Muscle layer of duodenum (tissue), 2 donors: ENCODE measurements around the gene CLEC3B.
"Not testable (repeated sequence)": the region's sequence is repeated elsewhere in the genome, so short reads cannot be mapped to it uniquely, and the experiment has no call there.

Experiments used
- H3K27ac ChIP-seq: one replicate; pipeline ENCODE4 v1.7.0; 2013; ENCODE audit warnings: mild to moderate bottlenecking, low read length
- H3K27me3 ChIP-seq: one replicate; pipeline ENCODE4 v1.7.0; 2013; ENCODE audit warnings: low read depth, mild to moderate bottlenecking, control low read depth, low read length
- H3K36me3 ChIP-seq, 2 donors: one replicate each; pipeline ENCODE4 v1.7.0; 2013; ENCODE audit warnings: low read length in 2 of 2, control low read depth in 1 of 2, mild to moderate bottlenecking in 1 of 2; ENCODE audit not compliant: insufficient read depth in 2 of 2, control insufficient read depth in 1 of 2
- H3K4me1 ChIP-seq, 2 donors: one replicate each; pipeline ENCODE4 v1.7.0; 2013; ENCODE audit warnings: low read length in 2 of 2, mild to moderate bottlenecking in 2 of 2, control low read depth in 1 of 2, moderate library complexity in 1 of 2; ENCODE audit not compliant: insufficient read depth in 2 of 2, control insufficient read depth in 1 of 2
- H3K4me3 ChIP-seq, 2 donors: one replicate each; pipeline ENCODE4 v1.7.0; 2013; ENCODE audit warnings: low read length in 2 of 2, low read depth in 1 of 2, mild to moderate bottlenecking in 1 of 2
- H3K9me3 ChIP-seq, 2 donors: one replicate each; pipeline ENCODE4 v1.7.0; 2013; ENCODE audit warnings: low read length in 2 of 2, control low read depth in 1 of 2, mild to moderate bottlenecking in 1 of 2; ENCODE audit not compliant: control insufficient read depth in 1 of 2
- donor health status: healthy.

The CLEC3B gene

DNA sequence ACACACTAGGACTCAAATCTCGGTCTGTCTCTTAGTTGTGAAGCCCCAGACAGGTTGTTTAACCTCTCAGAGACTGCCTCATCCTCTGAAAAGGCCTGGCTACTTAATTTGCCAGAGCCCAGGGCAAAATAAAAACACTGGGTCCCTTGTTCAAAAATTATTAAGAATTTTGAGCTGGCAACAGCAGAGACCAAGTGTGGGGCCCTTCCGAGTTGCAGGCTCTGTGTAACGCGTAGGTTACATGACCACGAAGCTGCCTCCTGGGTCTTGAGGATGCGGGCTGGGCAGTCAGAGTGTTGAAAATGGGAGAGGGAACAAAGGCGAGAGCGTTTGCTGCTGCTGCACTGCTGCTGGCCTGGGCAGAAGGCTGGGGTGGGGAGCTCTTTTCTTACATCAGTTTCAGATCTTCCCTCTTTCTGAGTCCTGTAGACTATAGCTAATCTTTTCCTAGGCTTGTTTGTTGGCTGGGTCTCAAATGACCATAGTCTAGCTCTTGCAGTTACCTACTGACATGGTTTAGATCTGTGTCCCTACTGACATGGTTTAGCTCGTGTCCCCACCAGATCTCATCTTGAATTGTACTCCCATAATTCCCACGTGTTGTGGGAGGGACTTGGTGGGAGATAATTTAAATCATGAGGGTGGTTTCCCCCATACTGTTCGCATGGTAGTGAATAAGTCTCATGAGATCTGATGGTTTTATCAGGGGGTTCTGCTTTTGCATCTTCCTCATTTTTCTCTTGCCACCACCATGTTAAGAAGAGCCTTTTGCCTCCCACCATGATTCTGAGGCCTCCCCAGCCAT lies 49.9 kb downstream of the CLEC3B start:
- Histone ChIP-seq H3K9me3 (no peaks in the 10 kb centered on the region), H3K27ac (no peak overlapping the region), H3K4me1 (no peaks in the 10 kb centered on the region), H3K4me3 (no peak overlapping the region), H3K27me3 (no peaks in the 10 kb centered on the region), H3K36me3 (no peaks in the 10 kb centered on the region)

DNA sequence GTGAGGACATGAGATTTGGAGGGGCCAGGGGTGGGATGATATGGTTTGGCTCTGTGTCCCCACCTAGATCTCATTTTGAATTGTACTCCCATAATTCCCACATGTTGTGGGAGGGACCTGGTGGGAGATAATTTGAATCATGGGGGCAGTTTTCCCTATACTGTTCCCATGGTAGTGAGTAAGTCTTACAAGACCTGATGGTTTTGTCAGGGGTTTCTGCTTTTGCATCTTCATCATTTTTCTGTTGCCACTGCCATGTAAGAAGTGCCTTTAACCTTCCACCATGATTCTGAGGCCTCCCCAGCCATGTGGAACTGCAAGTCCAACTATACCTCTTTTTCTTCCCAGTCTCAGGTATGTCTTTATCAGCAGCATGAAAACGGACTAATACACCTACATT lies 52.2 kb downstream of the CLEC3B start:
- not testable (repeated sequence) for H3K4me3 ChIP-seq, H3K4me1 ChIP-seq, H3K27me3 ChIP-seq, H3K9me3 ChIP-seq, H3K27ac ChIP-seq, H3K36me3 ChIP-seq

DNA sequence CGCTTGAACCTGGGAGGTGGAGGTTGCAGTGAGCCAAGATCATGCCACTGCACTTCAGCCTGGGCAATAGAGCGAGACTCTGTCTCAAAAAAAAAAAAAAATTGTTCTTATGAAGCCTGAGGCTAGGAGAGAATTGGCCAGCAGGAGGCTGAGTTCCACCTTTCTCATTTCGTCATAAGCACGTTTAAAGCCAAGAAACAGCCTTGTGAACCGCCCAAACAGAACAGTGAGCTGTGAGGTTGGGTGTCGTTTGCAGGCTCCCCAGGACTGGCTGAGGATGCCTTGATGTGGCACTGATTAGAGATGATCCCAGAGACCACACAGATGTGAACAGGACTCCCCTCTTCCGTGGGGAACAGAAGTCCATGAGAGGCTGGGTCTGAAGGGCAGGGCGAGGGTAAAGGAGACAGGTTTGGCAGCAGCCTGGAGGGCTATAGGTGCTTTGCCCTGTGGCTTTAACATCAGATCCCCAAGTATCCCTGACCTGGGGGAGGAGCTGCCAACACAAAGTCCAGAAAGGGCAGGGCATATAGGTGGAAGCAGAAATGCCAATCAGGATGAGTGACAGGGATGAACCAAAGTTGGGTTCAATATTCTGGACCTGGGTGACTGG lies 52.9 kb downstream of the CLEC3B start:
- Histone ChIP-seq H3K27me3 (no peaks in the 10 kb centered on the region), H3K4me1 (no peaks in the 10 kb centered on the region), H3K4me3 (no peak overlapping the region), H3K36me3 (no peaks in the 10 kb centered on the region), H3K9me3 (no peaks in the 10 kb centered on the region), H3K27ac (no peak overlapping the region)

DNA sequence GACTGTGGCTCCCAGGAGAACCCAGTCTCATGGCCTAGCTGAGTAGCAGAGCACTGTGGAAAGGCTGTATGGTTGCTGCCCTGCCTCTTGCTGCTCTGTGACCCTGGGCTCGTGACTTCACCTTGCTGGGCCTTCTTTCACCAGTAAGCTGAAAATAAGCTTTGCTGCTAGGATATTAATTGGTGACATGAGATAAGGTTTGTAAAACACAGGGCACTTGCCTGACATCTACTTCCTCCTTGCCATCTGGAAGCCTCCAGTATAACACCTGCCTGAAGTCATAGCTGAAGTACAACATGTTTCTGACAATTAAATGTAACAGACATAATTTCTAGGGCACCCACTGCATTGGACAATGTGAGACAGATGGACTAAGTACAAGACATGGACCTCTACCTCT lies 53.6 kb downstream of the CLEC3B start:
- Histone ChIP-seq H3K27me3 (no peaks in the 10 kb centered on the region), H3K4me3 (no peak overlapping the region), H3K27ac (peak overlapping the region; percentile 42), H3K9me3 (no peaks in the 10 kb centered on the region), H3K4me1 (no peaks in the 10 kb centered on the region), H3K36me3 (no peaks in the 10 kb centered on the region)

DNA sequence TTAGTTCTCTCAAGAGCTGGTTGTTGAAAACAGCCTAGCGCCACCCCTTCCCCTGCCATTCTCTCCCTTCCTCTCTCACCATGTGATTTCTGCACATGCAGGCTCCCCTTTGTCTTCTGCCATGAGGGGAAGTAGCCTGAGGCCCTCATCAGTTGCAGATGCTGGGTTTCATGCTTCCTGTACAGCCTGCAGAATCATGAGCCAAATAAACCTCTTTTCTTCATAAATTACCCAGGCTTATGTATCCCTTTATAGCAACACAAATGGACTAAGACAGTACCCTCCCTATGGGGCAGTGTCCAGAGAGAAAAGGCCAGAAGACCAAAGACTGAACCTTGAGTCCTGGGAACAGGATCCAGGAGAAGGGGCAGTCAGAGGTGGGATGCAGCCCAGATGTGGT lies 54.7 kb downstream of the CLEC3B start:
- H3K4me3 ChIP-seq = no peak overlapping the region
- no peak overlapping the region for H3K27ac ChIP-seq
- no peaks in the 10 kb centered on the region for H3K27me3 ChIP-seq
- no peaks in the 10 kb centered on the region for H3K4me1 ChIP-seq
- H3K9me3 ChIP-seq = no peaks in the 10 kb centered on the region
- H3K36me3 ChIP-seq = no peaks in the 10 kb centered on the region

DNA sequence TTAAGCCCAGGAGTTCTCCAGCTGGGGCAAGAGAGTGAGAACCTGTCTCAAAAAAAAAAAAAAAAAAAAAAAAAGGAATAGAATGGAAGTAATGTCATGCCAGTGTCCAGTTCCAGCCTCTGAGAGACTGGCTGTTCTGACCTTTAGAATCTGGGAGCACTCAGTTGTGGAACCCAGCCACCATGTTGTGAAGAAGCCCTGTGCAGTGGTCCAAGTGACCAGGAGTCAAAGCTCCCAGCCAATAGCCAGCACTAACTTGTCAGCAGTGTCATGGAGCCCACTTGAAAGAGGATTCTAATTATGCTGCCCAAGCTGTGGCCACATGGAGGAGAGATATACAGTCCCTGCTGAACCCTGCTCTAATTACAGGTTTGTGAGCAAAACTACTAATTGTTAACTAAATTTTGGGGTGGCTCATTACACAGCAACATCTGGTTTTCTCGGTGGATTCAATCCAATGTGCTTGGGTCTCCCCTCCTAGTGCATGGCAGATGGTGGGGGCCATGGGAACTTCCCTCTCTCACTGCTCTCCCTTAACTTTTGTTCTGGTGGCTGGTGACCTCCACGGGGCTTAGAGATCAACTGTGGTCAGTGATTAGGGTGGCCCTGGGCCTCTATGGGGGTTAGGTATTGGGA lies 55.5 kb downstream of the CLEC3B start:
- H3K27me3 ChIP-seq = no peaks in the 10 kb centered on the region
- no peaks in the 10 kb centered on the region for H3K9me3 ChIP-seq
- H3K4me3 ChIP-seq = no peak overlapping the region
- no peaks in the 10 kb centered on the region for H3K36me3 ChIP-seq
- no peak overlapping the region for H3K27ac ChIP-seq
- no peaks in the 10 kb centered on the region for H3K4me1 ChIP-seq

DNA sequence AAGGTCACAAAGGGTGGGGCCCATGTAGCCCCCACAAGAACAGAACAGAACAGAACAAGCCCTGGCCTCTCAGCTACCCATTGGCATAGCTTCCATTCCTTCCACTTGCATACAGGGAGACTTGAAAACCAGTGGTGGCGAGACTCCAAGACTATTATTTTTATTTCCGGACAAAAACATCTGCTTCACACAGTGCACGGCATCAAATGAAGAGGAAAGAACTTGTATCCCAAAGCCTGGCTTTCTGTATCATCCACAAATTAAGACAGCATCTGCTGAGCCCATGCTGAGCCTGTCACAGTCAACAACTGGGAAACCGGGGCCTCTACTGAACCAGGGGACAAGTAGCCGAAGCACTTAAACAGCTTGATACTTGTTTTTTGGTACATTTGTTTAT lies 56.0 kb downstream of the CLEC3B start:
- H3K27me3 ChIP-seq = no peaks in the 10 kb centered on the region
- no peak overlapping the region for H3K4me3 ChIP-seq
- H3K27ac ChIP-seq = no peak overlapping the region
- H3K4me1 ChIP-seq = no peaks in the 10 kb centered on the region
- H3K9me3 ChIP-seq = no peaks in the 10 kb centered on the region
- H3K36me3 ChIP-seq = no peaks in the 10 kb centered on the region

DNA sequence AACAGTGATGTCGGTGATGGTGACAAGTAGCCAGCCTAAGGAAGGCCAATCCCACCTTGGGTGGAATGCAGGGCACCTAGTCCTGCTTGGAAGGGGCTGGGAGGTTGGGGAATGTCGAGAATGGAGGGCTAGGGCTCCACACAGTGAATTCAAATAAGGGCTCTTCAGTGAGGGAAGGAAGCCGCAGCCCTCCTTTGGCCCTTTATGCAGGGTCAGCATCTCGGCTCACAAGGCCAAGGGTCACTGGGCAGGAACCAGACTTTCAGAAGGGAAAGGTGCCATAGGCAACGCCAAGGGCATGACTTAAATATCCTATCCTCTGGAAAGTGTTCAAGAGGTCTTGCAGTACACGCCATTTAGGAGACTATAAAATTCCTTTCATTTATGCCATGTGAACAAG lies 56.9 kb downstream of the CLEC3B start:
- Histone ChIP-seq H3K36me3 (no peaks in the 10 kb centered on the region), H3K9me3 (no peaks in the 10 kb centered on the region), H3K4me3 (no peak overlapping the region), H3K27ac (no peak overlapping the region), H3K4me1 (no peaks in the 10 kb centered on the region), H3K27me3 (no peaks in the 10 kb centered on the region)

DNA sequence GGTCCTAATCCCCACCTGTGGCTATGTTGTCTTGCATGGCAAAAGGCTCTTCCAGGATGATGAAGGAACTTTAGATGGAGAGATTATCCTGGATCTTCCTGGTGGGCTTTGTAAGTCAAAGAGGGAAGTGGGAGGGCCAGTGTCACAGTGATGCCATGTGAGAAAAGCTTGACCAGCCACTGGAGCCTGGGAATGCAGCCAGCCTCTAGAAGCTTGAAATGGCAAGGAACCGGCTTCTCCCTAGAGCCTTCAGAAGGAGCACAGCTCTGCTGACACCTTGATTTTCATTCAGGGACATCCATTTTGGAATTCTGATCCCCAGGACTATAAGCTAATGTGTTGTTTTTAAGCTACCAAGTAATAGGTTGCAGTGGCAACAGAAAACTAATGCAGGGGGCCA lies 58.3 kb downstream of the CLEC3B start:
- no peaks in the 10 kb centered on the region for H3K4me1 ChIP-seq
- no peaks in the 10 kb centered on the region for H3K27me3 ChIP-seq
- no peak overlapping the region for H3K27ac ChIP-seq
- H3K36me3 ChIP-seq = no peaks in the 10 kb centered on the region
- H3K9me3 ChIP-seq = no peaks in the 10 kb centered on the region
- no peak overlapping the region for H3K4me3 ChIP-seq

DNA sequence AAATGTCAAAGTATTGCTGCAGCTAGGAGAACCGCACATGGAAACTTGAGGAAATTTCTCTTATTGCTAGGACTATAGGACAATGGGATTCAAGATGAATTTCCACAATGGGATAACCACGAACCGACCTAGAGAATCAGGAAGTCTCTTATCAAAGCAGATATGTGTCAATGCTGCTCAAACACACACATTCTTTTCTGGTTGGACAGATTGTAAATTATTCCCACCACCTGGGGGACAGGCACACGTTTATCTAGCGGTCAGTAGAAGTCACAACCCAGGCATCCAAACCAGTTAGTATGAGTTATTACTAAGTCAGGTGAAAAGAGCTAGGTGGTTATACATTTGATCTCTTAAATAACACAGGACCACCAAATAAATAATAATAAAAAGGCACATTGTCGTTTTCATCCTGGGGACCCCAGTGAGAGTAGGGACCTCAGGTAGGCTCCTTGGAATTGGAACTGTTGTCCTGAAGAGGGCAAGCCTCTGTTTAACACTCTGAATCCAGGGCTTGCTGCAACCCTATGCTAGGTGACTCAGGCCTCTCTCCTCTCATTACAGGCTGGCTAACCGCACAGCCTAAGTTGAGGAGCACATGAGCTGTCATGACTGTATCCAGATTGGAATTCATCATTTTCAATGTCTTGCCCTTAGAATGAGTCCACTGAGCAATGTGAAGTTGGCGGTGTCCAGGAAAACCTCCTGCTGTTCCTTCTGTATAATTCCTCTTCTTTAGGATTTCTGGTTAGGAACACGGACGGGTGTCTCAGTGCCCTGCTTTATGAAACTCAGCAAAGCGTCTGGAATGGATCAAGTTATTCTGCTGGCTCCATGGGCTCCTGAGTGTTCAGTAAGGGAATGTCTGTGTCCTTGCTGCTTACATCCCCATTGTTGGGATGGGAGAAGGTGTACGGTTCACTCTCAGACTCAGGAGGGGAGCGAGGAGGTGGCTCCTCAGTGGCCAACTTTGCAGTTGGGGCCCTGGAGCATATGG lies 59.0 kb downstream of the CLEC3B start:
- H3K9me3 ChIP-seq = no peaks in the 10 kb centered on the region
- no peak overlapping the region for H3K27ac ChIP-seq
- no peaks in the 10 kb centered on the region for H3K36me3 ChIP-seq
- H3K4me3 ChIP-seq = no peak overlapping the region
- H3K27me3 ChIP-seq = no peaks in the 10 kb centered on the region
- no peaks in the 10 kb centered on the region for H3K4me1 ChIP-seq
